HepG2 (cell line): ENCODE measurements around the gene RAB1B.

ENCODE experiments used
- ERF ChIP-seq: IDR thresholded peaks from 2 replicates; pipeline ENCODE4 v1.6.1; 2018; ENCODE audit warnings: missing biosample characterization, missing genetic modification reagents
- MEIS2 ChIP-seq: sonication (generic); formaldehyde crosslinking; IDR thresholded peaks from 2 replicates; pipeline ENCODE4 v1.9.0; 2021; ENCODE audit warnings: mild to moderate bottlenecking, missing genetic modification reagents
- NR2C2 ChIP-seq: sonication (generic); formaldehyde crosslinking; IDR thresholded peaks from 2 replicates; pipeline ENCODE4 v1.4.0; 2020; ENCODE audit warnings: missing genetic modification reagents, mild to moderate bottlenecking, moderate library complexity, borderline replicate concordance
- TFAP4 ChIP-seq: sonication (generic); IDR thresholded peaks from 2 replicates; pipeline ENCODE4 v1.6.1; 2016; ENCODE audit warnings: low read depth, borderline replicate concordance
- ZNF660 ChIP-seq: sonication (generic); formaldehyde crosslinking; IDR thresholded peaks from 2 replicates; pipeline ENCODE4 v1.5.1; 2020; ENCODE audit warnings: mild to moderate bottlenecking, low read depth, missing genetic modification reagents, borderline replicate concordance
- TF ChIP-seq, protein P1 (sequence below), 2 experiments: fragments of 450-650 bp in 1 of 2; sonication (generic) in 1 of 2; formaldehyde crosslinking; IDR thresholded peaks; 2 replicates each; pipeline versions ENCODE4 v1.5.0 to v1.8.0; 2020 to 2022; ENCODE audit warnings: mild to moderate bottlenecking in 1 of 2, missing genetic modification reagents in 1 of 2

DNA sequence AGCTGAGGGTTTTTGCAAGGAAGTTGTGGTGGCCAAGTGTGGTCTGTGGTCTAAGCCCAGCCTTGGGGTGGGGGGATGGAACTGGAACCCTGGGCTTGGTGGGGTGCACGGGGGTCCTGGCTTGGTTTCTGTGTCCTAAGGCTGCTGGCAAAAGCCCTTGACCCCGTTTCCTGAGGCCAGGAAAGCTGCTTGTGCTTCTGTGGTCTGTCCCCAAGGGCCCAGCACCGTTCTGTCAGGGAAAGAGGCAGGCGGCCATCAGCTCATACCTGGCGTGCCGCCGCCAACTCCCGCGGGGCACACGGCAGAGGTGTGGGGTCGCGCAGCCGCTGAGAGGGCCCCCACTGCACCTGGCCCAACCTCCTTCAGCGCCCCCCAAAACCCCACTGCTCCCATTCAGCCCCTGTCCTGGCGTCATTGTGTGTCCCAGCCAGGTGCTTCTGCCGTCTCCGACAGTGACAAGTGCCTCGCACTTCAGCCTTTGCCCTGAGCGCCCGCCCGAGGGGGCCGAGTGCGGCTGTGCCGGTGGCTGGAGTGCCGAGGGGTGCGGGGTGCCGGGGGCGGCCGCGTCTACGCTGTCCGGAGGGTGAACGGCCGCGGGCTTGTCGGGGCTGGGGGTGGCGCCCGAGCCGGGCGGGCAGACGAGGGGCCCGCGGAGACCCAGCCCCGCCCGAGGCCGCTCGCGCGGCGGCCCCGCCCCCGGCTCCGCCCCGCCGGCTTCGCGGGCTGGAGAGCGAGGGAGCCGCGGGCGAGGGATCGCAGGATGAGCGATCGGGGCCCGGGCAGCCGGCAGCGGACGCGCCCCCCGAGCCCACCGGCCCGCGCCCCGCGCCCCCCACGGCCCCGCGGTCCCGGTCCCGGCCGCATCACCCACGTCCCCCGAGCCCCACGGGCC, 9.3 kb downstream of the RAB1B start, which contains the start of gene CNIH2:
- TF ChIP-seq ZNF660 (CRISPR knock-in tag) (no peak), TFAP4 (no peak), MEIS2 (CRISPR knock-in tag) (no peak), NR2C2 (CRISPR knock-in tag) (no peak), ERF (CRISPR knock-in tag) (no peak)
- TF ChIP-seq, protein P1, sequence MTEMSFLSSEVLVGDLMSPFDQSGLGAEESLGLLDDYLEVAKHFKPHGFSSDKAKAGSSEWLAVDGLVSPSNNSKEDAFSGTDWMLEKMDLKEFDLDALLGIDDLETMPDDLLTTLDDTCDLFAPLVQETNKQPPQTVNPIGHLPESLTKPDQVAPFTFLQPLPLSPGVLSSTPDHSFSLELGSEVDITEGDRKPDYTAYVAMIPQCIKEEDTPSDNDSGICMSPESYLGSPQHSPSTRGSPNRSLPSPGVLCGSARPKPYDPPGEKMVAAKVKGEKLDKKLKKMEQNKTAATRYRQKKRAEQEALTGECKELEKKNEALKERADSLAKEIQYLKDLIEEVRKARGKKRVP (CRISPR knock-in tag; IDR thresholded peaks at IDR 0.05): no peak
